Thoracic aorta (tissue), 2 donors: ENCODE measurements around the gene FBXW4. TPM values are rescaled to one million over a fixed set of nuclear protein-coding genes. Genes with fewer than 3 reads are reported as not detected.

Source experiments
- ATAC-seq: fragments of 150-250 bp; one replicate; pipeline ENCODE4 v1.8.0; 2017; ENCODE audit warnings: low read depth; ENCODE audit not compliant: insufficient number of reproducible peaks, low FRiP score
- DNase-seq: peaks from one replicate; pipeline ENCODE4 v3.0.0-alpha.2; 2020; ENCODE audit warnings: low spot score
- H3K27ac ChIP-seq, 2 donors: fragments of 200-600 bp; sonication (generic); 1 replicate in 1 of 2; 2 replicates in 1 of 2; pipeline ENCODE4 v1.5.1; 2016; ENCODE audit warnings: mild to moderate bottlenecking in 2 of 2, moderate library complexity in 2 of 2
- H3K27me3 ChIP-seq: fragments of 200-600 bp; sonication (generic); replicated peaks from 2 replicates; pipeline ENCODE4 v1.6.0; 2016; ENCODE audit warnings: mild to moderate bottlenecking; ENCODE audit not compliant: insufficient read depth
- H3K36me3 ChIP-seq: fragments of 200-600 bp; sonication (generic); one replicate; pipeline ENCODE4 v1.5.1; 2016
- H3K4me1 ChIP-seq, 2 donors: fragments of 200-600 bp; sonication (generic); 1 replicate in 1 of 2; 2 replicates in 1 of 2; pipeline versions ENCODE4 v1.5.1 to v1.6.0; 2016; ENCODE audit warnings: low read depth in 2 of 2, mild to moderate bottlenecking in 1 of 2; ENCODE audit not compliant: control insufficient read depth in 1 of 2
- H3K4me3 ChIP-seq: fragments of 200-600 bp; sonication (generic); 2 replicates; pipeline ENCODE4 v1.5.1; 2016; ENCODE audit warnings: mild to moderate bottlenecking
- H3K9me3 ChIP-seq: fragments of 200-600 bp; sonication (generic); 2 replicates; pipeline ENCODE4 v1.5.1; 2016
- total RNA-seq, 2 donors: library from RNA; depleted of rRNA; stranded (reverse); fragments of >200 nt; gene quantifications; one replicate each; pipeline versions ENCODE4 v1.1.0 to v1.2.3, GENCODE V29; 2016
- TF ChIP-seq, protein P1 (sequence below): fragments of 200-600 bp; sonication (generic); IDR thresholded peaks from one replicate; pipeline ENCODE4 v1.5.1; 2019; ENCODE audit warnings: antibody characterized with exemption

The FBXW4 gene
- total RNA-seq, 2 donors from 2014 or later = 64.3 to 88.5 TPM

GRCh38 chr10:101696632-101697031 lies 1.7 kb upstream of the FBXW4 start:
- DNase-seq = no peak
- Histone ChIP-seq H3K27me3 (no peaks in the 10 kb centered on the region), H3K27ac (no peak overlapping the region), H3K36me3 (no peaks in the 10 kb centered on the region), H3K4me1 (peaks cover 16 to 25% of the 10 kb centered on the region in 2 donors), H3K4me3 (no peak overlapping the region), H3K9me3 (no peaks in the 10 kb centered on the region)
- TF ChIP-seq, protein P1, sequence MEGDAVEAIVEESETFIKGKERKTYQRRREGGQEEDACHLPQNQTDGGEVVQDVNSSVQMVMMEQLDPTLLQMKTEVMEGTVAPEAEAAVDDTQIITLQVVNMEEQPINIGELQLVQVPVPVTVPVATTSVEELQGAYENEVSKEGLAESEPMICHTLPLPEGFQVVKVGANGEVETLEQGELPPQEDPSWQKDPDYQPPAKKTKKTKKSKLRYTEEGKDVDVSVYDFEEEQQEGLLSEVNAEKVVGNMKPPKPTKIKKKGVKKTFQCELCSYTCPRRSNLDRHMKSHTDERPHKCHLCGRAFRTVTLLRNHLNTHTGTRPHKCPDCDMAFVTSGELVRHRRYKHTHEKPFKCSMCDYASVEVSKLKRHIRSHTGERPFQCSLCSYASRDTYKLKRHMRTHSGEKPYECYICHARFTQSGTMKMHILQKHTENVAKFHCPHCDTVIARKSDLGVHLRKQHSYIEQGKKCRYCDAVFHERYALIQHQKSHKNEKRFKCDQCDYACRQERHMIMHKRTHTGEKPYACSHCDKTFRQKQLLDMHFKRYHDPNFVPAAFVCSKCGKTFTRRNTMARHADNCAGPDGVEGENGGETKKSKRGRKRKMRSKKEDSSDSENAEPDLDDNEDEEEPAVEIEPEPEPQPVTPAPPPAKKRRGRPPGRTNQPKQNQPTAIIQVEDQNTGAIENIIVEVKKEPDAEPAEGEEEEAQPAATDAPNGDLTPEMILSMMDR = no peak
- ATAC-seq = no peak

- peak overlapping the region; percentile 98 to 99 for H3K27ac ChIP-seq
- H3K9me3 ChIP-seq = no peaks in the 10 kb centered on the region
- H3K4me3 ChIP-seq = peak overlapping the region; percentile 92
- no peaks in the 10 kb centered on the region for H3K36me3 ChIP-seq
- peaks cover 20 to 36% of the 10 kb centered on the region in 2 donors for H3K4me1 ChIP-seq
- no peak for DNase-seq
- ATAC-seq = no peak
- no peaks in the 10 kb centered on the region for H3K27me3 ChIP-seq
- TF ChIP-seq, protein P1 = no peak
Measured at GRCh38 chr10:101695404-101695890, 477 bp upstream of the FBXW4 start.

- peaks cover 23 to 41% of the 10 kb centered on the region in 2 donors for H3K4me1 ChIP-seq
- peak overlapping the region; percentile 98 to 99 for H3K27ac ChIP-seq
- no peaks in the 10 kb centered on the region for H3K27me3 ChIP-seq
- ATAC-seq (peak; percentile 78), DNase-seq (peak; percentile 2)
- H3K4me3 ChIP-seq = peak overlapping the region; percentile 92
- no peaks in the 10 kb centered on the region for H3K36me3 ChIP-seq
- TF ChIP-seq, protein P1 = no peak
- H3K9me3 ChIP-seq = no peaks in the 10 kb centered on the region
Measured at GRCh38 chr10:101693978-101694673, 844 bp downstream of the FBXW4 start.

GRCh38 chr10:101693651-101693977 lies 1.4 kb downstream of the FBXW4 start:
- Histone ChIP-seq H3K4me1 (peaks cover 23 to 41% of the 10 kb centered on the region in 2 donors), H3K4me3 (peak overlapping the region; percentile 92), H3K36me3 (no peaks in the 10 kb centered on the region), H3K27ac (peak overlapping the region; percentile 98 to 99), H3K9me3 (no peaks in the 10 kb centered on the region), H3K27me3 (no peaks in the 10 kb centered on the region)
- TF ChIP-seq, protein P1 = no peak
- DNase-seq (no peak), ATAC-seq (no peak)

GRCh38 chr10:101691081-101691480 lies 3.9 kb downstream of the FBXW4 start:
- DNase-seq (no peak), ATAC-seq (no peak)
- TF ChIP-seq, protein P1 = no peak
- Histone ChIP-seq H3K9me3 (no peaks in the 10 kb centered on the region), H3K4me1 (peaks cover 26 to 57% of the 10 kb centered on the region in 2 donors), H3K36me3 (no peaks in the 10 kb centered on the region), H3K27me3 (no peaks in the 10 kb centered on the region), H3K4me3 (no peak overlapping the region), H3K27ac (no peak overlapping the region)
